HL-60 (cell line): ENCODE measurements around the gene KIF25.

Source experiments
- POLR2AphosphoS5 ChIP-seq: IDR thresholded peaks from 2 replicates; pipeline ENCODE4 v1.6.1; 2012; ENCODE audit warnings: low read depth
- TF ChIP-seq, protein P1 (sequence below): IDR thresholded peaks from one replicate; pipeline ENCODE4 v1.5.1; 2011; ENCODE audit warnings: low read length, control low read depth, inconsistent platforms; ENCODE audit not compliant: insufficient read depth

DNA sequence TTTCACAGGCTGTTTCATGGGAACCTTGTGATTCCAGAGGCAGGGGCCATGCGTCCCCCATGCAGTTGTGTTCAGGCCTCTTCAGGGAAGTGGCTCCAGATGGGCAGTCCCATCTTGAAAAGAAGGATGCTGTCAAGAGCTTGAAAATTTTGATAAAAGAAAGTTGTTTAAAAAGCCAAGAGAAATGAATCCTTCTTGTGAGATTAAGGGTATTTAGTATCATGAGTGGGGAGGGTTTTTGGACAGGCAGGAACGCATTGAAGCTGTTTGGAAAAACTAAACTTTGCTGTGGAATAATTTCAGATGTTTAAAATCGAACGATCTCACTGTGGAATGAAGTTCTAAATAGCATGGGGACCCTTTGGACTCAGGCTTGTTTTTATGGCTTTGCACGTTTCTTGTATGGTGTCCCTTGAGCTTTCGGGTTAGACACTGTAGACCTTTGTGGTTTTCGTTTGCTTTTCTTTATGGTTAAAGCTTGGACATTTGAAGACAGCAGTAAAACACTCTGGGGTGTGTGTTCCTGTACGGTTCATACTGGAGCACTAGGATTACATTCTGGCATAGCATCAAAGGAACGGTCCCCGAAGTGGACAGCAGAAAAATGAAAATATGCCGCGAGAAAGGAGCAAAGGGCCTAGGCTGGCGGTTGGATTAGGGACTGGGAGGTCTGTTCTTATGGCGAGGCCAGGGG, 18.2 kb downstream of the KIF25 start:
- TF ChIP-seq, protein P1, sequence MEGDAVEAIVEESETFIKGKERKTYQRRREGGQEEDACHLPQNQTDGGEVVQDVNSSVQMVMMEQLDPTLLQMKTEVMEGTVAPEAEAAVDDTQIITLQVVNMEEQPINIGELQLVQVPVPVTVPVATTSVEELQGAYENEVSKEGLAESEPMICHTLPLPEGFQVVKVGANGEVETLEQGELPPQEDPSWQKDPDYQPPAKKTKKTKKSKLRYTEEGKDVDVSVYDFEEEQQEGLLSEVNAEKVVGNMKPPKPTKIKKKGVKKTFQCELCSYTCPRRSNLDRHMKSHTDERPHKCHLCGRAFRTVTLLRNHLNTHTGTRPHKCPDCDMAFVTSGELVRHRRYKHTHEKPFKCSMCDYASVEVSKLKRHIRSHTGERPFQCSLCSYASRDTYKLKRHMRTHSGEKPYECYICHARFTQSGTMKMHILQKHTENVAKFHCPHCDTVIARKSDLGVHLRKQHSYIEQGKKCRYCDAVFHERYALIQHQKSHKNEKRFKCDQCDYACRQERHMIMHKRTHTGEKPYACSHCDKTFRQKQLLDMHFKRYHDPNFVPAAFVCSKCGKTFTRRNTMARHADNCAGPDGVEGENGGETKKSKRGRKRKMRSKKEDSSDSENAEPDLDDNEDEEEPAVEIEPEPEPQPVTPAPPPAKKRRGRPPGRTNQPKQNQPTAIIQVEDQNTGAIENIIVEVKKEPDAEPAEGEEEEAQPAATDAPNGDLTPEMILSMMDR: no peak
- no peak for TF ChIP-seq POLR2AphosphoS5
